ENCODE results near the gene GIGYF2. TPM values are rescaled to one million over a fixed set of nuclear protein-coding genes. Genes with fewer than 3 reads are reported as not detected.

Gene GIGYF2
- total and polyA plus RNA-seq, 2 of the 13 experiments (the other 11 are each of a cell fraction or from before 2014, with no cell fraction given): 44.9 to 73.5 TPM

DNA sequence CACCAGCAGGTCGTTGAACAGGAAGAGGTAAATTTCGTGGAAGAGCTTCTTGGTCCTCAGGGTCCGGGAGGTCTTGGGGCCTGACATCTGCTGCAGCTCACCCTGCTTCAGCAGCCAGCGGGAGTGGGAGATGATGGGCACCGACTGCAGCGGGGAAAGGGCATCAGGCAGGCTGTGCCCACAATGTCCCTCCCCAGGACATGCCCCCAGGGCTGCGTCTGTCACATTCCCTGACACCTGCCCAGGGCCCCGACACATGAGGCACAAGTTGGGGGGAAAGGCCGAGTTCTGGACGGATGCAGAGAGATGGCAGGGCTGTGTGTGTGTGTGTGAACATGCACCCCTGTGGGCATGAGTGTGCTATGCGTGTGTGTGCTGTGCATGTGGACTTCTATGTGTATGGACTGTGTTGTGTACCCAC is 186.9 kb downstream of the GIGYF2 start (continued):
- TF ChIP-seq, protein P1, sequence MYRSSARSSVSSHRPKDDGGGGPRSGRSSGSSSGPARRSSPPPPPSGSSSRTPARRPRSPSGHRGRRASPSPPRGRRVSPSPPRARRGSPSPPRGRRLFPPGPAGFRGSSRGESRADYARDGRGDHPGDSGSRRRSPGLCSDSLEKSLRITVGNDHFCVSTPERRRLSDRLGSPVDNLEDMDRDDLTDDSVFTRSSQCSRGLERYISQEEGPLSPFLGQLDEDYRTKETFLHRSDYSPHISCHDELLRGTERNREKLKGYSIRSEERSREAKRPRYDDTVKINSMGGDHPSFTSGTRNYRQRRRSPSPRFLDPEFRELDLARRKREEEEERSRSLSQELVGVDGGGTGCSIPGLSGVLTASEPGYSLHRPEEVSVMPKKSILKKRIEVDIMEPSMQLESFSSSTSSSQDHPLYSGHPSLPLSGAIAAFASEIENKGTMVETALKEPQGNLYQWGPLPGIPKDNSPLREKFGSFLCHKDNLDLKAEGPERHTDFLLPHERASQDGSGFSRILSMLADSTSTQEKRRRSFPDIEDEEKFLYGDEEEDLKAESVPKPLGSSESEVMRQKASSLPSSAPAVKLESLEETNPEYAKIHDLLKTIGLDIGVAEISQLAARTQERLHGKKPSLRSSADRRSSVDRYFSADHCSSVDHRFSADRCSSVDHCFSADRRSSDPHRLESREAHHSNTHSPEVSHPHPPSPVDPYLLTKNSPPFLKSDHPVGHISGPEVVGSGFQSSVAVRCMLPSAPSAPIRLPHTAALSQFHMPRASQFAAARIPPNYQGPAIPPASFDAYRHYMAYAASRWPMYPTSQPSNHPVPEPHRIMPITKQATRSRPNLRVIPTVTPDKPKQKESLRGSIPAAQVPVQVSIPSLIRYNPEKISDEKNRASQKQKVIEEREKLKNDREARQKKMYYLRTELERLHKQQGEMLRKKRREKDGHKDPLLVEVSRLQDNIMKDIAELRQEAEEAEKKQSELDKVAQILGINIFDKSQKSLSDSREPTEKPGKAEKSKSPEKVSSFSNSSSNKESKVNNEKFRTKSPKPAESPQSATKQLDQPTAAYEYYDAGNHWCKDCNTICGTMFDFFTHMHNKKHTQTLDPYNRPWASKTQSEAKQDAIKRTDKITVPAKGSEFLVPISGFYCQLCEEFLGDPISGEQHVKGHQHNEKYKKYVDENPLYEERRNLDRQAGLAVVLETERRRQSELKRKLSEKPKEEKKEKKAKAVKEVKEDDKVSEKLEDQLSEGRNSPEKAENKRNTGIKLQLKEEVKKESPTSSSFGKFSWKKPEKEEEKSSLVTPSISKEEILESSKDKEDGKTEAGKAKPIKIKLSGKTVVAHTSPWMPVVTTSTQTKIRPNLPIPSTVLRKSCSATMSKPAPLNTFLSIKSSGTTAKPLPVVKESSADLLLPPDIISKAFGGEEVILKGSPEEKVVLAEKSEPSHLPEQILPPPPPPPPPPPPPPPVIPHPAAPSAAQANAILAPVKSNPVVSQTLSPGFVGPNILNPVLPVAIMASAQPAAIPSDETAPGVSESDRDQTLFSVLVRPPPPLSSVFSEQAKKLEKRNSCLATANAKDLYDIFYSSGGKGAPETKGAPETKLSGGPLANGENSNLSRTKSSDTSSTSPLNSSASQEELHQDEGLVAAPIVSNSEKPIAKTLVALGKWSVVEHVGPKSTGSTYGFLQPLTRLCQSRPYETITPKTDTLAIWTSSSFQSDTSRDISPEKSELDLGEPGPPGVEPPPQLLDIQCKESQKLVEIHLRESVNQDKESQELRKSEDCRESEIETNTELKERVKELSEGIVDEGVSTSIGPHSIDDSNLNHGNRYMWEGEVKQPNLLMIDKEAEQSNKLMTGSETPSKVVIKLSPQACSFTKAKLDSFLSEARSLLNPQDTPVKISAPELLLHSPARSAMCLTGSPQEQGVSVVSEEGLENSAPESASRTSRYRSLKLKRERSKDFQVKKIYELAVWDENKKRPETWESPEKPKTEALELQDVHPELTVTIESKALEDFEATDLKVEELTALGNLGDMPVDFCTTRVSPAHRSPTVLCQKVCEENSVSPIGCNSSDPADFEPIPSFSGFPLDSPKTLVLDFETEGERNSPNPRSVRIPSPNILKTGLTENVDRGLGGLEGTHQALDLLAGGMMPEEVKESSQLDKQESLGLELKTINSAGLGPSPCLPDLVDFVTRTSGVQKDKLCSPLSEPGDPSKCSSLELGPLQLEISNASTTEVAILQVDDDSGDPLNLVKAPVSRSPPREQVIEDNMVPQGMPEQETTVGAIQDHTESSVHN (CRISPR knock-in tag; IDR thresholded peaks at IDR 0.05): no peak
- no peak for TF ChIP-seq NONO (IDR thresholded peaks at IDR 0.05)
- 0 out of 2 replicates have a peak, but pooled peaks have one; percentile 49 for TF ChIP-seq NONO (CRISPR knock-in tag; conservative IDR thresholded peaks at IDR 0.05)
- TF ChIP-seq, protein P2, sequence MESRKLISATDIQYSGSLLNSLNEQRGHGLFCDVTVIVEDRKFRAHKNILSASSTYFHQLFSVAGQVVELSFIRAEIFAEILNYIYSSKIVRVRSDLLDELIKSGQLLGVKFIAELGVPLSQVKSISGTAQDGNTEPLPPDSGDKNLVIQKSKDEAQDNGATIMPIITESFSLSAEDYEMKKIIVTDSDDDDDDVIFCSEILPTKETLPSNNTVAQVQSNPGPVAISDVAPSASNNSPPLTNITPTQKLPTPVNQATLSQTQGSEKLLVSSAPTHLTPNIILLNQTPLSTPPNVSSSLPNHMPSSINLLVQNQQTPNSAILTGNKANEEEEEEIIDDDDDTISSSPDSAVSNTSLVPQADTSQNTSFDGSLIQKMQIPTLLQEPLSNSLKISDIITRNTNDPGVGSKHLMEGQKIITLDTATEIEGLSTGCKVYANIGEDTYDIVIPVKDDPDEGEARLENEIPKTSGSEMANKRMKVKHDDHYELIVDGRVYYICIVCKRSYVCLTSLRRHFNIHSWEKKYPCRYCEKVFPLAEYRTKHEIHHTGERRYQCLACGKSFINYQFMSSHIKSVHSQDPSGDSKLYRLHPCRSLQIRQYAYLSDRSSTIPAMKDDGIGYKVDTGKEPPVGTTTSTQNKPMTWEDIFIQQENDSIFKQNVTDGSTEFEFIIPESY (CRISPR knock-in tag; IDR thresholded peaks at IDR 0.05): no peak
- TF ChIP-seq RBFOX2 (IDR thresholded peaks at IDR 0.05; ENCODE audit: low read depth, low read length): no peak
- no peak for TF ChIP-seq ZNF780A (CRISPR knock-in tag; IDR thresholded peaks at IDR 0.05)
- TF ChIP-seq ZNF33B (CRISPR knock-in tag; IDR thresholded peaks at IDR 0.05): no peak
- no peak for TF ChIP-seq YY1 (IDR thresholded peaks at IDR 0.05; ENCODE audit: insufficient read depth, insufficient replicate concordance, low read depth, low read length)
- no peak for TF ChIP-seq ZFAT (CRISPR knock-in tag; conservative IDR thresholded peaks at IDR 0.05)
- TF ChIP-seq, protein P3, sequence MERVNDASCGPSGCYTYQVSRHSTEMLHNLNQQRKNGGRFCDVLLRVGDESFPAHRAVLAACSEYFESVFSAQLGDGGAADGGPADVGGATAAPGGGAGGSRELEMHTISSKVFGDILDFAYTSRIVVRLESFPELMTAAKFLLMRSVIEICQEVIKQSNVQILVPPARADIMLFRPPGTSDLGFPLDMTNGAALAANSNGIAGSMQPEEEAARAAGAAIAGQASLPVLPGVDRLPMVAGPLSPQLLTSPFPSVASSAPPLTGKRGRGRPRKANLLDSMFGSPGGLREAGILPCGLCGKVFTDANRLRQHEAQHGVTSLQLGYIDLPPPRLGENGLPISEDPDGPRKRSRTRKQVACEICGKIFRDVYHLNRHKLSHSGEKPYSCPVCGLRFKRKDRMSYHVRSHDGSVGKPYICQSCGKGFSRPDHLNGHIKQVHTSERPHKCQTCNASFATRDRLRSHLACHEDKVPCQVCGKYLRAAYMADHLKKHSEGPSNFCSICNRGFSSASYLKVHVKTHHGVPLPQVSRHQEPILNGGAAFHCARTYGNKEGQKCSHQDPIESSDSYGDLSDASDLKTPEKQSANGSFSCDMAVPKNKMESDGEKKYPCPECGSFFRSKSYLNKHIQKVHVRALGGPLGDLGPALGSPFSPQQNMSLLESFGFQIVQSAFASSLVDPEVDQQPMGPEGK (CRISPR knock-in tag; IDR thresholded peaks at IDR 0.05): no peak
- TF ChIP-seq, protein P4, sequence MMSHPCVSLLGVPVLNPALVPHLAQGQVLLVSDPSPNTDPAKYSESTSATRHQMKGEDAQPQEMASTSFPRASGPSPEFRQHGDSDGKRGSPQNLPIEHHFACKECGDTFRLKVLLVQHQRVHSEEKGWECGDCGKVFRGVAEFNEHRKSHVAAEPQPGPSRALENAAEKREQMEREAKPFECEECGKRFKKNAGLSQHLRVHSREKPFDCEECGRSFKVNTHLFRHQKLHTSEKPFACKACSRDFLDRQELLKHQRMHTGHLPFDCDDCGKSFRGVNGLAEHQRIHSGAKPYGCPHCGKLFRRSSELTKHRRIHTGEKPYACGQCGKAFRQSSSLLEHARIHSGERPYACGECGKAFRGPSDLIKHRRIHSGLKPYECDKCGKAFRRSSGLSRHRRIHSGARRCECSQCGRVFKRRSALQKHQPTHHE (CRISPR knock-in tag; IDR thresholded peaks at IDR 0.05; ENCODE audit: borderline replicate concordance): no peak
- TF ChIP-seq PTBP1 (IDR thresholded peaks at IDR 0.05; ENCODE audit: low read depth, low read length, poor library complexity, severe bottlenecking): no peak
- TF ChIP-seq, protein P5, sequence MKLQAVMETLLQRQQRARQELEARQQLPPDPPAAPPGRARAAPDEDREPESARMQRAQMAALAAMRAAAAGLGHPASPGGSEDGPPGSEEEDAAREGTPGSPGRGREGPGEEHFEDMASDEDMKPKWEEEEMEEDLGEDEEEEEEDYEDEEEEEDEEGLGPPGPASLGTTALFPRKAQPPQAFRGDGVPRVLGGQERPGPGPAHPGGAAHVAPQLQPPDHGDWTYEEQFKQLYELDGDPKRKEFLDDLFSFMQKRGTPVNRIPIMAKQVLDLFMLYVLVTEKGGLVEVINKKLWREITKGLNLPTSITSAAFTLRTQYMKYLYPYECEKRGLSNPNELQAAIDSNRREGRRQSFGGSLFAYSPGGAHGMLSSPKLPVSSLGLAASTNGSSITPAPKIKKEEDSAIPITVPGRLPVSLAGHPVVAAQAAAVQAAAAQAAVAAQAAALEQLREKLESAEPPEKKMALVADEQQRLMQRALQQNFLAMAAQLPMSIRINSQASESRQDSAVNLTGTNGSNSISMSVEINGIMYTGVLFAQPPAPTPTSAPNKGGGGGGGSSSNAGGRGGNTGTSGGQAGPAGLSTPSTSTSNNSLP (IDR thresholded peaks at IDR 0.05; ENCODE audit: low read depth, low read length): no peak
